SH-SY5Y (cell line): ENCODE data around the gene P2RY13.

ENCODE experiments used
- GATA2 ChIP-seq: IDR thresholded peaks from 2 replicates; pipeline ENCODE4 v1.6.1; 2011; ENCODE audit warnings: mild to moderate bottlenecking, low read depth, low read length
- GATA3 ChIP-seq: IDR thresholded peaks from 2 replicates; pipeline ENCODE4 v1.6.1; 2011; ENCODE audit warnings: low read depth, mild to moderate bottlenecking, low read length, moderate library complexity

- no peak for TF ChIP-seq GATA2
- TF ChIP-seq GATA3 = no peak
Observed at GRCh38 chr3:151357463-151357850, 28.1 kb upstream of the P2RY13 start.
